ENCODE data around the gene TMEM63B. TPM values are rescaled to one million over a fixed set of nuclear protein-coding genes. Genes with fewer than 3 reads are reported as not detected.
"Not testable (repeated sequence)": the region's sequence is repeated elsewhere in the genome, so short reads cannot be mapped to it uniquely, and the experiment has no call there.

TMEM63B gene
- total and polyA plus RNA-seq, 2 of the 8 experiments (the other 6 are each of a cell fraction or from before 2014, with no cell fraction given), result 61.1 to 96.8 TPM

DNA sequence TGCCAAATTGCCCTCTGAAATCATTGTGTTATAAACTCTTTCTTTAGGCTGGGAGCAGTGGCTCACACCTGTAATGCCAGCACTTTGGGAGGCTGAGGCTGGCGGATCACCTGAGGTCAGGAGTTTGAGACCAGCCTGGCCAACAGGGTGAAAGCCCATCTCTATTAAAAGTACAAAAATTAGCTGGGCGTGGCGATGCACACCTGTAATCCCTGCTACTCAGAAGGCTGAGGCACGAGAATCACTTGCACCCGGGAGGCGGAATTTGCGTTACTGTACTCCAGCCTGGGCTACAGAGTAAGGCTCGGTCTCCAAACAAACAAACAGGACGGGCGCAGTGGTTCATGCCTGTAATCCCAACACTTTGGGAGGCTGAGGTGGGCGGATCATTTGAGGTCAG, 69.0 kb downstream of the TMEM63B start:
- not testable (repeated sequence) for H3K79me1 ChIP-seq (ENCODE audit: low read depth, low read length); H3K79me2 ChIP-seq (ENCODE audit: control insufficient read depth in 1 of 2, insufficient read depth in 2 of 2, low read length in 2 of 2); H3K56ac ChIP-seq (replicated peaks; ENCODE audit: insufficient read length, low read depth, low read length); H3K4ac ChIP-seq (replicated peaks; ENCODE audit: insufficient read length, low read depth, low read length); H2BK15ac ChIP-seq (ENCODE audit: low read length); H3K27me3 ChIP-seq (replicated peaks in 1 of 4; ENCODE audit: control insufficient read depth in 3 of 4, extremely low read depth in 1 of 4, insufficient read depth in 3 of 4, low read length in 3 of 4); H2BK120ac ChIP-seq (replicated peaks; ENCODE audit: low read depth, low read length); H2BK12ac ChIP-seq (ENCODE audit: low read depth, low read length); DNase-seq (ENCODE audit: low read depth in 1 of 2, low spot score in 2 of 2); H3K23me2 ChIP-seq (ENCODE audit: low read depth, low read length); H4K91ac ChIP-seq (replicated peaks; ENCODE audit: insufficient read length, low read length); H3K9ac ChIP-seq (replicated peaks in 1 of 4; ENCODE audit: extremely low read depth in 1 of 4, low read depth in 3 of 4, low read length in 3 of 4); H3K23ac ChIP-seq (ENCODE audit: insufficient read length); H2BK20ac ChIP-seq (ENCODE audit: low read length); H3K18ac ChIP-seq (ENCODE audit: extremely low read depth, low read length); H3K4me3 ChIP-seq (ENCODE audit: extremely low read depth in 1 of 4, insufficient read depth in 2 of 4, low read depth in 3 of 4, low read length in 4 of 4); FAIRE-seq; H3K9me3 ChIP-seq (ENCODE audit: insufficient read depth in 2 of 2, low read depth in 1 of 2, low read length in 1 of 2); H4K20me1 ChIP-seq (replicated peaks in 1 of 2; ENCODE audit: control insufficient read depth in 1 of 2, insufficient read depth in 2 of 2, low read length in 2 of 2); H3K27ac ChIP-seq (ENCODE audit: low read depth, low read length); H2AK5ac ChIP-seq (ENCODE audit: low read depth, low read length); H2AFZ ChIP-seq (ENCODE audit: low read length); H3K14ac ChIP-seq (ENCODE audit: insufficient read length); H3K36me3 ChIP-seq (ENCODE audit: control insufficient read depth in 2 of 4, insufficient read depth in 4 of 4, low read length in 3 of 4); H4K8ac ChIP-seq (ENCODE audit: extremely low read depth, insufficient read depth, low read length); H2BK5ac ChIP-seq (ENCODE audit: low read depth, low read length); H3K4me2 ChIP-seq (ENCODE audit: insufficient read depth in 1 of 2, low read depth in 2 of 2, low read length in 2 of 2); H4K5ac ChIP-seq (ENCODE audit: insufficient read length, low read depth, low read length)
- 85% methylated on average over 11 of the region's 11 CpGs; no CpG with 5 or more reads in 1 of the 2 experiments for WGBS, 2 experiments (ENCODE audit: extremely low coverage in 1 of 2, insufficient coverage in 1 of 2, insufficient read length in 1 of 2, insufficient replicate concordance in 2 of 2, low coverage in 1 of 2, low lambda C conversion rate in 2 of 2, missing lambda C conversion rate in 1 of 2)
- CTCF ChIA-PET (ENCODE audit: partially characterized antibody), result interaction anchor here (0.6 to 2.0 kb wide), 7 partner anchors 9 to 109 kb away, joined by 3 to 7 read pairs (median 3); no protein-coding TSS in a partner anchor
- peaks cover 4 to 16% (median 10%) of the 10 kb centered on the region in 4 experiments for H3K4me1 ChIP-seq (replicated peaks in 1 of 4; ENCODE audit: control insufficient read depth in 3 of 4, insufficient read depth in 4 of 4, low read length in 3 of 4)
- POLR2A ChIA-PET (ENCODE audit: partially characterized antibody), result interaction anchor here (1.7 kb wide), 1 partner anchor 51 kb away, joined by 7 read pairs; no protein-coding TSS in a partner anchor

Measured in H1 (cell line).